Measurements from ENCODE around the gene HEMGN. TPM values are rescaled to one million over a fixed set of nuclear protein-coding genes. Genes with fewer than 3 reads are reported as not detected.

The HEMGN gene
- total and polyA plus RNA-seq, 2 of the 13 experiments (the other 11 are each of a cell fraction or from before 2014, with no cell fraction given): not detected

DNA sequence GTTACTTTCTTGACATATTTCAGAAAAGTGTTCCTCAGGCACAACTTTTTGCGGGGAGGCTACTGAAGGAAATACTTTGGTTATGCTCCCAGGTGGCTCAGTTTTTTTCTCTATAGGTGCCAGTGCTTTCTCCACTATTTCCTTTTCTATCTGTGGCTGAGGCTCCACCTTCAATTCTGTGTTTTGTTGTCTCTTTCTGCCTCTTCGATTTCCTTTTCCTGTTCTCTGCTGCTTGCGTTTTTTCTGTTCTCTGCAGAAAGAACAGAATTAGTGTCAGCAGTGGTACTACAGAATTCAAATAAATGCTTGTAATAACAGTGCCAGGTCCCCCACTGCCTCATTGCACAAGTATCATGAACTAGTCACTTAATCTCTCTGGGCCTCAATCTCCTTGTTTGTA is 7.0 kb downstream of the HEMGN start:
- ChIA-PET CTCF (ENCODE audit: low intra/inter-chr PET ratio, low total read pairs) (no interaction called here), POLR2A (no interaction called here)
- Histone ChIP-seq H3K4me2 (ENCODE audit: low read depth, low read length) (no peak overlapping the region), H4K20me1 (ENCODE audit: insufficient read depth, low read length) (no peaks in the 10 kb centered on the region), H3K79me2 (ENCODE audit: insufficient read depth, low read length) (no peaks in the 10 kb centered on the region), H3K27me3 (ENCODE audit: control insufficient read depth in 1 of 2, insufficient read depth in 2 of 2, low read length in 2 of 2) (peaks cover 2 to 10% of the 10 kb centered on the region in 2 experiments; a peak in 1 of 5 replicates), H3K9me3 (ENCODE audit: low read length) (no peaks in the 10 kb centered on the region), H3K9ac (ENCODE audit: insufficient read depth, low read depth, low read length) (no peak overlapping the region), H3K36me3 (replicated peaks in 1 of 2; ENCODE audit: control insufficient read depth in 1 of 2, insufficient read depth in 2 of 2, low read length in 2 of 2) (no peaks in the 10 kb centered on the region), H3K4me3 (replicated peaks in 1 of 3; ENCODE audit: insufficient read depth in 1 of 3, low read depth in 2 of 3, low read length in 3 of 3) (no peak overlapping the region), H2AFZ (ENCODE audit: low read length) (no peak overlapping the region), H3K4me1 (ENCODE audit: insufficient read depth, low read length) (no peaks in the 10 kb centered on the region), H3K27ac (ENCODE audit: extremely low read length, insufficient read depth, low read length) (no peak overlapping the region)
- intact Hi-C loops (cut with micrococcal nuclease; ENCODE audit: unreplicated experiment): no loop called here
- ATAC-seq: no peak
- no peak for DNase-seq (ENCODE audit: low spot score)
- FAIRE-seq: no peak
- in situ Hi-C loops (cut with HindIII; ENCODE audit: extremely low pct_ligation_motif_present, low pct_unique_long_range_greater_than_20kb): no loop called here
- 4% methylated on average over 3 of the region's 3 CpGs for WGBS (ENCODE audit: low lambda C conversion rate)
- no TSS peak for BruUV-seq (replicated peaks)
- TF ChIP-seq ZSCAN29 (CRISPR knock-in tag; conservative IDR thresholded peaks at IDR 0.05) (no peak), ZNF772 (CRISPR knock-in tag; IDR thresholded peaks at IDR 0.05) (no peak), TCF12 (IDR thresholded peaks at IDR 0.05) (no peak), TCF12 (CRISPR knock-in tag; IDR thresholded peaks at IDR 0.05) (no peak)
- TF ChIP-seq, protein P1, sequence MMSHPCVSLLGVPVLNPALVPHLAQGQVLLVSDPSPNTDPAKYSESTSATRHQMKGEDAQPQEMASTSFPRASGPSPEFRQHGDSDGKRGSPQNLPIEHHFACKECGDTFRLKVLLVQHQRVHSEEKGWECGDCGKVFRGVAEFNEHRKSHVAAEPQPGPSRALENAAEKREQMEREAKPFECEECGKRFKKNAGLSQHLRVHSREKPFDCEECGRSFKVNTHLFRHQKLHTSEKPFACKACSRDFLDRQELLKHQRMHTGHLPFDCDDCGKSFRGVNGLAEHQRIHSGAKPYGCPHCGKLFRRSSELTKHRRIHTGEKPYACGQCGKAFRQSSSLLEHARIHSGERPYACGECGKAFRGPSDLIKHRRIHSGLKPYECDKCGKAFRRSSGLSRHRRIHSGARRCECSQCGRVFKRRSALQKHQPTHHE (CRISPR knock-in tag; IDR thresholded peaks at IDR 0.05; ENCODE audit: borderline replicate concordance): no peak
- TF ChIP-seq, protein P2, sequence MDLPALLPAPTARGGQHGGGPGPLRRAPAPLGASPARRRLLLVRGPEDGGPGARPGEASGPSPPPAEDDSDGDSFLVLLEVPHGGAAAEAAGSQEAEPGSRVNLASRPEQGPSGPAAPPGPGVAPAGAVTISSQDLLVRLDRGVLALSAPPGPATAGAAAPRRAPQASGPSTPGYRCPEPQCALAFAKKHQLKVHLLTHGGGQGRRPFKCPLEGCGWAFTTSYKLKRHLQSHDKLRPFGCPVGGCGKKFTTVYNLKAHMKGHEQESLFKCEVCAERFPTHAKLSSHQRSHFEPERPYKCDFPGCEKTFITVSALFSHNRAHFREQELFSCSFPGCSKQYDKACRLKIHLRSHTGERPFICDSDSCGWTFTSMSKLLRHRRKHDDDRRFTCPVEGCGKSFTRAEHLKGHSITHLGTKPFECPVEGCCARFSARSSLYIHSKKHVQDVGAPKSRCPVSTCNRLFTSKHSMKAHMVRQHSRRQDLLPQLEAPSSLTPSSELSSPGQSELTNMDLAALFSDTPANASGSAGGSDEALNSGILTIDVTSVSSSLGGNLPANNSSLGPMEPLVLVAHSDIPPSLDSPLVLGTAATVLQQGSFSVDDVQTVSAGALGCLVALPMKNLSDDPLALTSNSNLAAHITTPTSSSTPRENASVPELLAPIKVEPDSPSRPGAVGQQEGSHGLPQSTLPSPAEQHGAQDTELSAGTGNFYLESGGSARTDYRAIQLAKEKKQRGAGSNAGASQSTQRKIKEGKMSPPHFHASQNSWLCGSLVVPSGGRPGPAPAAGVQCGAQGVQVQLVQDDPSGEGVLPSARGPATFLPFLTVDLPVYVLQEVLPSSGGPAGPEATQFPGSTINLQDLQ (CRISPR knock-in tag; IDR thresholded peaks at IDR 0.05): no peak
